ENCODE measurements around the gene CENPK. TPM values are rescaled to one million over a fixed set of nuclear protein-coding genes. Genes with fewer than 3 reads are reported as not detected.

Gene CENPK
- total RNA-seq, 2 experiments from 2014 or later = 86.0 to 88.7 TPM

- DNase-seq = no peak
- H3K9me3 Mint-ChIP-seq = no peaks in the 10 kb centered on the region
- H3K27me3 Mint-ChIP-seq = peaks cover 7% of the 10 kb centered on the region
- no peaks in the 10 kb centered on the region for H3K36me3 Mint-ChIP-seq (ENCODE audit: low read depth)
- CTCF ChIA-PET = no interaction called here
- no peak overlapping the region for H3K27ac Mint-ChIP-seq
- POLR2A ChIA-PET = interaction anchor here (0.7 to 1.6 kb wide), 2 partner anchors 35 to 149 kb away, joined by 3 read pairs; partner anchors contain the start of gene TRIM23
- H3K4me1 Mint-ChIP-seq = no peaks in the 10 kb centered on the region
- H3K4me3 Mint-ChIP-seq = no peak overlapping the region
These were observed 87.6 kb downstream of the CENPK start for GRCh38 chr5:65475336-65475735.

GRCh38 chr5:65474130-65474711 is 88.7 kb downstream of the CENPK start:
- Mint-ChIP-seq H3K36me3 (ENCODE audit: low read depth) (no peaks in the 10 kb centered on the region), H3K27me3 (peaks cover 7% of the 10 kb centered on the region), H3K9me3 (no peaks in the 10 kb centered on the region), H3K4me1 (no peaks in the 10 kb centered on the region), H3K27ac (no peak overlapping the region), H3K4me3 (no peak overlapping the region)
- DNase-seq = no peak
- CTCF ChIA-PET = interaction anchor here (0.7 kb wide), 2 partner anchors 13 to 42 kb away, joined by 4 read pairs; no protein-coding TSS in a partner anchor
- POLR2A ChIA-PET = no interaction called here

GRCh38 chr5:65468633-65469032 is 94.3 kb downstream of the CENPK start:
- H3K4me3 Mint-ChIP-seq = no peak overlapping the region
- POLR2A ChIA-PET = no interaction called here
- H3K27ac Mint-ChIP-seq = no peak overlapping the region
- peaks cover 4% of the 10 kb centered on the region for H3K27me3 Mint-ChIP-seq
- H3K36me3 Mint-ChIP-seq (ENCODE audit: low read depth) = no peaks in the 10 kb centered on the region
- CTCF ChIA-PET = no interaction called here
- H3K9me3 Mint-ChIP-seq = no peaks in the 10 kb centered on the region
- DNase-seq = no peak
- no peaks in the 10 kb centered on the region for H3K4me1 Mint-ChIP-seq

Other genes with a start within 250 kb of the CENPK start
- 1 to 10 TPM; 1.6 to 1.7 TPM for gene ADAMTS6, start 81.2 kb downstream of the CENPK start, total RNA-seq
- 10 to 100 TPM; 46.7 to 50.0 TPM for gene PPWD1, start 128 bp upstream of the CENPK start, total RNA-seq
- 10 to 100 TPM; 10.2 to 10.6 TPM for gene TRIM23, start 61.2 kb upstream of the CENPK start, total RNA-seq
- 1 to 10 TPM; 3.6 to 4.3 TPM for gene SHLD3, start 61.9 kb upstream of the CENPK start, total RNA-seq
- 10 to 100 TPM; 21.2 to 23.3 TPM for gene TRAPPC13, start 61.9 kb upstream of the CENPK start, total RNA-seq
- gene SGTB, start 158.9 kb upstream of the CENPK start, total RNA-seq = 10 to 100 TPM; 19.7 to 23.0 TPM
- gene NLN, start 159.0 kb upstream of the CENPK start, total RNA-seq = 1 to 10 TPM; 7.6 to 8.0 TPM

Measured in activated CD4-positive, alpha-beta memory T cell treated with anti-CD3 and anti-CD28 coated beads, Interleukin-2, amount 10 ng/mL, durations not matched to agents 7 days and 5 days (primary cell).